ENCODE measurements around the gene CHSY1.

- TF ChIP-seq CTCF (IDR thresholded peaks at IDR 0.05) (no peak), EZH2 (IDR thresholded peaks at IDR 0.05; ENCODE audit: borderline replicate concordance, insufficient read depth, low read depth, low read length, poor library complexity, severe bottlenecking) (no peak)
Observed at GRCh38 chr15:101242160-101242998, 9.5 kb downstream of the CHSY1 start.
